Measurements from ENCODE around the gene TRAF3IP1. TPM values are rescaled to one million over a fixed set of nuclear protein-coding genes. Genes with fewer than 3 reads are reported as not detected.
A peak's percentile ranks its signal among the peaks of the same experiment; 100 is the strongest.

Gene TRAF3IP1
- total RNA-seq, 1 donor from 2014 or later: 12.7 TPM

DNA sequence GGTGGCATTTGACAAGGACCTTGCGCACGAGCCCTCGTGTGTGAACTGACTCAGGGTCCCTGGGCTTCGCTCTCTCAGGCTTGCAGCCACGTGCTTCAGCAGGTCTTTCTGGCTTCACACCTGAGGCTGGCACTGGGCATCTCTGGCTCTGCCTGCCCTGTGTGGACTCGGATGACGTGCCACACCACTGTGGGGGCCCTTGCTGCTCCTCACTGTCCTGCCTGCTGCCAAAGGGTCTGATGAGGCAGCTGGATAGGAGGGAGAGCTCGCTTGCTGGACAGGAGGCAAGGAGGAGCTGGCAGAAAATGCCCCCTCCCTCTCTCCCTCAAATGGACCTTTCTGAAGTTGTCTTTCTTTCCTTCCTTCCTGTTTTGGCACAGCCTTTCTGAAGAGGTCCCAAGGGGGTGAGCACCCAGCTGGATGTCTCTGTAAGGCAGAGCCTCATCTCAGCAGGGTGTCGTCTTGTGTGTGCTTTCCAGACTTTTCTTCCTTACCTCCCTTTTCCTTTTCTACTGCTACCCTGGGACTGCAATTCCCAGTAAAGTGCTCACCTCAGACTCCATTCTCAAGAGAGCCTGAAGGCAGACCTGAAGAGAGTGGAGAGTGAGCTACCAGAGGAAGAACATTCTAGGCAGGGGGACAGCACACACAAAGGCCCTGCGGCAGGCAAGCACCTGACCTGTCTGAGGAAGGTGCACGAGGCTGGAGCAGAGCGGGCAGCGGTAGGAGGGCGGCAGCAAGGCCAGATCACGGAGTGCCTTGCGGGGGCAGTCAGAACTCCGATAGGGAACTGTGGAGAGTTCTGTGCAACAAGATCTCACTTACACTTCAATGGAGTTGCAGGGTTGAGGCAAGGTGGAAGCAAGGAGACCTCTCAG lies 37.2 kb upstream of the TRAF3IP1 start:
- Mint-ChIP-seq H3K4me3 (no peak overlapping the region), H3K9me3 (no peaks in the 10 kb centered on the region), H3K27ac (no peak overlapping the region), H3K4me1 (peaks cover 15% of the 10 kb centered on the region), H3K27me3 (no peaks in the 10 kb centered on the region), H3K36me3 (ENCODE audit: low read depth) (peaks cover 2% of the 10 kb centered on the region)
- intact Hi-C loops (cut with micrococcal nuclease): no loop called here
- DNase-seq: no peak

DNA sequence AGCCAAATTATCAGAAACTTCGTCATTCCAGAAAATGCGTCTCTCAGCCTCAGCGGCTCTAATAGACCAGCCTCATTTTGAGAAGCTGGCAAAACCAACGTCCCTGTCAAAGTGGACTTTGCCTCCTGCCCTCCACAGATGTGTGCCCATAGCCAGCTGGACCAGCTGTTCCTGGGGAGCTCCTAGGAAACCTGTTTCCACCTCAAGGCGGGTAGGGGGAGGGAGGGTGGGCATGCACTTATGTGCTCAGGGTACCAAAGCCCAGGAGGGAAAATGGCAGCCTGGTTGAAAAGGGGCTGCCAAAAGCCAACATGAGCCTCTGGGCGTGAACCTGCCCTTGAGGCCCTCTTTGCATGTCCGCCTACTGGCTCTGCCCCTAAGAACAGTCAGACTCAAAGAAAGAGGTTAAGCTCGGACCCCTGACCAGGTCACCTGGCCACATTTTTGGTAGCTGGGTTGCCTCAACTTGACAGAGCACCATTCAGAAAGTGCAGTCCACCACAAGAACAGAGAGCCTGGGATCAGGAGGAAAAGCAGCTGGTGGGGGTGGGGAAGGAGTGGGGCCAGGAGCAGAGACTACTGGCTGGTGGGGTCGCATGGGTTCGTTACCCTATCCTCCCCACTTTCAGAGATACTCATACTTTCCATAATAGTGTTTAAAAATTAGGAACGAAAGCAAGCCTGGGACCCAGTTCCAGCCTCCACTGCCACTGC lies 35.4 kb upstream of the TRAF3IP1 start:
- peaks cover 24% of the 10 kb centered on the region for H3K4me1 Mint-ChIP-seq
- no peak overlapping the region for H3K4me3 Mint-ChIP-seq
- no peak overlapping the region for H3K27ac Mint-ChIP-seq
- no peaks in the 10 kb centered on the region for H3K9me3 Mint-ChIP-seq
- peaks cover 4% of the 10 kb centered on the region for H3K36me3 Mint-ChIP-seq (ENCODE audit: low read depth)
- intact Hi-C loops (cut with micrococcal nuclease): loop anchor here (5.0 kb wide), 1 partner anchor 583 kb away; no protein-coding TSS in a partner anchor
- DNase-seq: no peak
- H3K27me3 Mint-ChIP-seq: no peaks in the 10 kb centered on the region

DNA sequence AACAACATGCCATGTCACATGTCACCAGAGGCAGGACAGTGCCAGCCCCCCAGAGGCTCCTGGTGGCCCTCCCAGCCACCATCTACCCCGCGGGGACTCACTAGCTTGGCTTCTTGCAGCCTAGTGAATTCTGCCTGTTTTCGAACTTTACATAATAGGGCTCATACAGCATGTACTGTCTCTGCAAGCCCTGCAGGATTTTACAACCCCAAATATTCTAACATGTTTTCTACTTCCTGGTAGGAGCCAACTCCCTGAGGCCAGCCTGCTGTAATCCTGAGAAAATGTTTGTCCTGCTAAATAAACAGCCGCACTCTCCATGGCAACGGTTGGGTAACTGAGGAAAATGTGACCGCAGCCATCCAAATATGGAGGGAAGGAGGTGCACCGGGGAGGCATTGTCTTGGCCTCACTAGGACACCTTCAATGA lies 34.6 kb upstream of the TRAF3IP1 start:
- no peak for DNase-seq
- no peaks in the 10 kb centered on the region for H3K9me3 Mint-ChIP-seq
- H3K36me3 Mint-ChIP-seq (ENCODE audit: low read depth): peaks cover 4% of the 10 kb centered on the region
- H3K27ac Mint-ChIP-seq: no peak overlapping the region
- no peak overlapping the region for H3K4me3 Mint-ChIP-seq
- no peaks in the 10 kb centered on the region for H3K27me3 Mint-ChIP-seq
- H3K4me1 Mint-ChIP-seq: peaks cover 25% of the 10 kb centered on the region
- intact Hi-C loops (cut with micrococcal nuclease): loop anchor here (5.0 kb wide), 1 partner anchor 583 kb away; no protein-coding TSS in a partner anchor

DNA sequence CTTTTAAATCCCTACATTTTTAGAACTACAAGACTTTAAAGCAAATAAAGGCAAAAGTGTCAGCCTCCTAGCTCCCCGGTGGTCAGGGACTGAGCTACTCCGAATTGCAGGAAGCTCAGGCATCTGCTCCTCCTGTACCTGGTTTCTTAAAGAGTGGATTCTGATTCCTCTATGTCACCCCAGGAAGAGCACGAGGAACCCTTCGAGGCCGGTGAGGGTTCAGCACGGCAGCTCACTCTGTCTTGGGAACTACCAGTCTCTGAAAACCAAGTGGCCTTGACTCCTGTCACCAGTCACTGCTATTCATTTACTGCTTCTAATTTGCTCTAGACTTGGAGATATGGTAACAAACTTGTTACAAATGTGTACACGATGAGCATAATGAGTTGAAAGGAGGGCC lies 34.2 kb upstream of the TRAF3IP1 start:
- H3K4me1 Mint-ChIP-seq: peaks cover 25% of the 10 kb centered on the region
- H3K27ac Mint-ChIP-seq: no peak overlapping the region
- H3K27me3 Mint-ChIP-seq: no peaks in the 10 kb centered on the region
- H3K4me3 Mint-ChIP-seq: no peak overlapping the region
- peaks cover 4% of the 10 kb centered on the region for H3K36me3 Mint-ChIP-seq (ENCODE audit: low read depth)
- H3K9me3 Mint-ChIP-seq: no peaks in the 10 kb centered on the region
- intact Hi-C loops (cut with micrococcal nuclease): loop anchor here (5.0 kb wide), 1 partner anchor 584 kb away; no protein-coding TSS in a partner anchor
- DNase-seq: no peak

DNA sequence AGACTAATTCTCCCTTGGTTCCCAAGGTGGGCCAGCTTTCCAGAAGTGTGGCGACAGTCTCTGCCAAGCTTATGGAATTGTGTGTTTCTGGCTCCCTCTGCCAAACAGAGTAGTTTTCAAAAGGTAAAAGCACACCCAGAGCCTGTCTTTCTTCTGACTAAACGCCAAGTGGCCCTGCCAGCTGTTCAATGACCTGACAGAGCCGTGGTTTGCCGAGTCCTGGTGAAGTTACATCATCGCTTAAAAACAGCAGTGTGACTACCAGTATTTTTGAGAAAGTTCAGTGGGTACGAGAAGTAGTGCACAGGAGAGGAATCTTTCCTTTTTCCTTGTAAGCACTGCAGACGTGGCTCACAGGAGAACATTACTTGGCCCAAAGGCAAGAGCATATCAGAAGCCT lies 33.8 kb upstream of the TRAF3IP1 start:
- H3K36me3 Mint-ChIP-seq (ENCODE audit: low read depth): peaks cover 4% of the 10 kb centered on the region
- H3K9me3 Mint-ChIP-seq: no peaks in the 10 kb centered on the region
- H3K27me3 Mint-ChIP-seq: no peaks in the 10 kb centered on the region
- H3K4me3 Mint-ChIP-seq: no peak overlapping the region
- no peak for DNase-seq
- peaks cover 25% of the 10 kb centered on the region for H3K4me1 Mint-ChIP-seq
- no peak overlapping the region for H3K27ac Mint-ChIP-seq
- intact Hi-C loops (cut with micrococcal nuclease): loop anchor here (5.0 kb wide), 1 partner anchor 584 kb away; no protein-coding TSS in a partner anchor

DNA sequence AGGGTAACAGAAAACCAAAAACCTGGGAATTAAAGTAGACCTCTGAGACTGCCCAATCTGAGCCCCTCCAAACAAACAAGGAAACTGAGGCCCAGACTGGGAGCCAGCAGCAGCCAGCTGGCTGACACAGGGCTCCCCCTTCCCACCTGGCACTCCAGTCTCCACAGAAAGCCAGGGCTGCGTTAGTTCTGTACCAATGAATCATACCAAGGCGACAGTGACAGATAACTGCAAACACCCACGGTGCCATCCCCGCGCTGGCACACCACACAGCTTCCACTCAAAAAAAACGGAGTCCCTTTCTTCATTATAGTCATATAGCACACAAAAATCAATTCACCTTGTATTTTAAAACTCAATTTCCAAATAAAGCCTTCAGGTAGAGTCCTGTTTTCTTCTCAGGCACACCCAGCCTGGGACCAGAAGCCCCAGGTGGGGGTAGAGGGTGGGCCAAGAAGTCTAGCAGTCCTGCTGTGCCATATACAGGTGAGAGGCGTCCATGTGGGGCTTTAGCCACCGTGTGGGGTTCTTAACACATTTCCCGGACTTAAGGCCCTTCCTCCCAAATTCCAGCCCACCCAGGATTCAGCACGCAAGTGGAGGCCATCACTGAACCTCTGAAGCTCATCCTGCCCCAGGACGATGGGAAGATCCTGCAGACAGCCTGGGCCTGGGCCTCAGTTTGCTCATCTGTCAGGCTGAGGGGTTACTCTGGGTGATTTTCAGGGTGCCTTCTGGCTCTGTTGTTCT lies 33.2 kb upstream of the TRAF3IP1 start:
- Mint-ChIP-seq H3K27ac (peak overlapping the region; percentile 84), H3K4me3 (peak overlapping the region; percentile 85), H3K4me1 (peaks cover 25% of the 10 kb centered on the region), H3K9me3 (no peaks in the 10 kb centered on the region), H3K27me3 (no peaks in the 10 kb centered on the region), H3K36me3 (ENCODE audit: low read depth) (peaks cover 4% of the 10 kb centered on the region)
- no peak for DNase-seq
- intact Hi-C loops (cut with micrococcal nuclease): loop anchor here (5.0 kb wide), 1 partner anchor 585 kb away; no protein-coding TSS in a partner anchor

DNA sequence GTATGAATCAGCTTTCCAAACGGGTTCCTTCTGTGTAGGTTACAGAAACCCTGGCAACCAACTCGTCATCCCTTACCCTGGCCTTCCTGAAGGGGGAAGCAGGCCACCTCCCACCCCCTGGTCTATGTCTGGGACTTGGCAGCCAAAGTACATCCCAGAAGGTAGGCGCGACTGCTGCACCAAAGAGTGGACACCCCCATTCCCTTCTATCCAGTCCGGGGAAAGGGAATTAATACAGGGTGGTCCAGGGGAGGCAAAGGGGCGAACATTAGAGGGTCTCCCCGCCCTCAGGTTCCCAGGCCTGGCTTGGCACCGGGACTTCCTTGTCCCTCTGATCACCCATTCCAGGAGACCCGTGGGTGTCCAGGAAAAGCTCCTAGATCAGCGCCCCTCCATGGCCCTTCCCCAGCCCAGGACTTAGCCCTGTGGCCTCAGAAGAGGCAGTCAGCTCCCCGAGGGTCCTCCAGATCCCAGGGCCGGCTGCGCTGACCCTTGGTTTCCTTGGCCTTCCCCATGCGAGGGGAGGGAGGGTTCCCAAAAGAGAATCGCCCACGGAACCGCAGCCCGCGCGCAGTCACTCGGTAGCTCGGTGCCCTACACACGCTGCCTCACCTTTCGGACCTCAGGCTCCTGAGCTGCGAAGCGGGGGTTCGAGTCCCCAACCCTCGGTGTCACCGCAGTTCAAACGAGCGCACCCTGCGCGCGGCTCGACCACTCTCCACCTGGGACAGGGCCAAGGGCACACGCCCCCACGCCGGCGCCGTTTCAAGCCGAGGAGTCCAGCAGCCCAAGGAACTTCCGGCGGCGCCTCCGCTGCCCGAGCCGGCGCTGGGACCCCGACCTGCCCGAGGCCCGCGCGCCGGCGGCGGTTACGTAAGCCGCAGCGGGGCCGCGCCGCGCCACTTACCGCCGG lies 32.3 kb upstream of the TRAF3IP1 start, which contains the start of gene PER2:
TSS of gene PER2 (minus strand) at position 874 of the 913 bp plus-strand sequence. CDS start 10,674 bp downstream, outside the sequence.
- DNase-seq: peak; percentile 74
- H3K27me3 Mint-ChIP-seq: no peaks in the 10 kb centered on the region
- peak within 1 kb of the TSS; percentile 99 for H3K27ac Mint-ChIP-seq
- no peaks in the 10 kb centered on the region for H3K9me3 Mint-ChIP-seq
- H3K4me3 Mint-ChIP-seq: peak within 1 kb of the TSS; percentile 93
- peaks cover 4% of the 10 kb centered on the region for H3K36me3 Mint-ChIP-seq (ENCODE audit: low read depth)
- intact Hi-C loops (cut with micrococcal nuclease): loop anchor here (1.0 to 5.0 kb wide), 5 partner anchors 32 to 586 kb away; partner anchors contain the start of genes ASB1, ILKAP and TRAF3IP1
- peaks cover 25% of the 10 kb centered on the region for H3K4me1 Mint-ChIP-seq

DNA sequence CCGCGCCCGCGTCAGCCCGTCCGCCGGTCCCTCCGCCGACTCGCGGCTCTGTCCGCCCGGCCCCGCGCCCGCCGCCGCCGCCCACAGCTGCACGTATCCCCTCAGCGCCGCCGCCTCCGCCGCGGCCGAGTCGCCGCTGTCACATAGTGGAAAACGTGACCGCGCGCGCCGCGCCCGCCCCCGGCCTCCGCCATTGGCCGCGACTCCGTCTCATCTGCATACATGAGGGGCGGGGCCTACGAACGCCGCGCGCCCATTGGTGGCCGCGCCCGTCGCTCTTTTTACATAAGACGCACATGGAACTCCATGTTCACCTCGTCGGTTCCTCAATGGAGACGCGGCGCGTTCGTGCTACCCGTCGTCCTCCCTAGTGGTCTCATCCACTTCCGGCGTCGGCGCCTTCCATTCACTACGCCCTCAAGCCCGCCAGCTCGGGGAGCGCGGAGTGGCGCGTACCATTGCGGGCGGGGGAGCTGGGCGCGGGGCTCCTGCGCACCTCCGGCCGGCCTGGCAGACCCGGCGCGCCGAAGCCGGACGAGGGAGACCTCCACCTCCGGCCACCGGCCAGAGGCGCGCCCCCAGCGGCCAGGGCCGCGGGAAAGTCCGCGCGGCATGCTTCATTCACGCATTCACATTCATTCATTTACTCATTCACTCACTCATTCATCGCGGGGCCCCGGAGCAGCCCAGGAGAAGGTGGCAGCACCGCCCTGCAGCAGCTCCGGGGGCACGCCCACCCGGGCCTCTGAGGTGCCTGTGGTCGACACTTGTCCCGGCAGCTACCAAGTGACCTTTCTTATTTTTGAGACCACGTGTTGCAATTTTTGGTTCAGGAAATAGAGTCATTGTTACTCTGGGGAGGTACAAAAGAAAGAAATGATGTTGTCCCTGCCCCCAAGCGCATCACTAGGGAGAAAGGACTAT lies 31.4 kb upstream of the TRAF3IP1 start:
- peak; percentile 99 for DNase-seq
- peaks cover 4% of the 10 kb centered on the region for H3K36me3 Mint-ChIP-seq (ENCODE audit: low read depth)
- no peaks in the 10 kb centered on the region for H3K27me3 Mint-ChIP-seq
- peaks cover 25% of the 10 kb centered on the region for H3K4me1 Mint-ChIP-seq
- no peaks in the 10 kb centered on the region for H3K9me3 Mint-ChIP-seq
- H3K4me3 Mint-ChIP-seq: peak overlapping the region; percentile 93
- peak overlapping the region; percentile 99 for H3K27ac Mint-ChIP-seq
- intact Hi-C loops (cut with micrococcal nuclease): loop anchor here (1.0 to 5.0 kb wide), 5 partner anchors 31 to 587 kb away; partner anchors contain the start of genes ASB1, ILKAP and TRAF3IP1

DNA sequence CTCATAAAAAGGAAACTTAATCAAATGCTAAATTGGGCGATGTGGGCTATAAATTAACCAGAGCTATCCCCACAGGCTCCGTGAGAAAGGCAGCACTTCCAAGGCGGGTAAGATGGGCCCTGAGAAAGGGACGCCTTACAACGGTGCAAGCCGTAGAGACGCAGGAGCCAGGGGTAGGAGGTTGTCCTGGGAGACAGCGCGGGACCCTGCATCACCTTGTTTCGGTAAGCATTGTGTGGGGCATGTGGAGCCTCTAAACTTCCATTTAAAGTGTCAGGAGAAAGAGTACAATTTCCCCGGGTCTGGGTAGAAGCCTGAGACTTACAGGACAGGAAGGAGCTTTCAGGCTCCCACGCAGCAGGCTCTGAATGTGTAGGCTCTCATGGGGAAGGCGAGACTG lies 30.7 kb upstream of the TRAF3IP1 start:
- Mint-ChIP-seq H3K27ac (peak overlapping the region; percentile 99), H3K4me3 (peak overlapping the region; percentile 93), H3K9me3 (no peaks in the 10 kb centered on the region), H3K36me3 (ENCODE audit: low read depth) (peaks cover 4% of the 10 kb centered on the region), H3K27me3 (no peaks in the 10 kb centered on the region), H3K4me1 (peaks cover 25% of the 10 kb centered on the region)
- intact Hi-C loops (cut with micrococcal nuclease): loop anchor here (2.0 to 5.0 kb wide), 2 partner anchors 137 to 587 kb away; partner anchors contain the start of gene ASB1
- DNase-seq: peak; percentile 63

DNA sequence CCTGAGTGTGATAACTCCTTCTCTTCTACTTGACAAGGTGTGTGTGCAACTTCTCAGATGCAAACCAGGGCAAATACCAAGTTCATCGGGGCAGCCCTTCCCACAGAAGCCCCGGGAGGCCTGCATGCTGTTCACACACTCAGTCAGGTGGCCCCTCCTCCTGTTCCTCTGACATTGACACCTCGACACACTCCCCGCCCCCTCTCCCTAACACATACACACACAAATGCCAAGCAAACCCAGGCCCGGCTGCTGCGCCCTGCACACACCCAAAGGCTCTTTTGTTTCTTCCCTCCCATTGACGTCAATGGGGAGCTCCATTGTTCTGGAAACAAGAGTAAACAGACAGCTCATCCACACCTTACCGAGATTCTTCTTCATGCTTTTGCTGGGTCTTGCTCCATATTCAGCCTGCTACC lies 30.2 kb upstream of the TRAF3IP1 start:
- Mint-ChIP-seq H3K27ac (peak overlapping the region; percentile 99), H3K4me3 (peak overlapping the region; percentile 93), H3K9me3 (no peaks in the 10 kb centered on the region), H3K4me1 (peaks cover 25% of the 10 kb centered on the region), H3K36me3 (ENCODE audit: low read depth) (peaks cover 4% of the 10 kb centered on the region), H3K27me3 (no peaks in the 10 kb centered on the region)
- intact Hi-C loops (cut with micrococcal nuclease): no loop called here
- peak; percentile 63 for DNase-seq

DNA sequence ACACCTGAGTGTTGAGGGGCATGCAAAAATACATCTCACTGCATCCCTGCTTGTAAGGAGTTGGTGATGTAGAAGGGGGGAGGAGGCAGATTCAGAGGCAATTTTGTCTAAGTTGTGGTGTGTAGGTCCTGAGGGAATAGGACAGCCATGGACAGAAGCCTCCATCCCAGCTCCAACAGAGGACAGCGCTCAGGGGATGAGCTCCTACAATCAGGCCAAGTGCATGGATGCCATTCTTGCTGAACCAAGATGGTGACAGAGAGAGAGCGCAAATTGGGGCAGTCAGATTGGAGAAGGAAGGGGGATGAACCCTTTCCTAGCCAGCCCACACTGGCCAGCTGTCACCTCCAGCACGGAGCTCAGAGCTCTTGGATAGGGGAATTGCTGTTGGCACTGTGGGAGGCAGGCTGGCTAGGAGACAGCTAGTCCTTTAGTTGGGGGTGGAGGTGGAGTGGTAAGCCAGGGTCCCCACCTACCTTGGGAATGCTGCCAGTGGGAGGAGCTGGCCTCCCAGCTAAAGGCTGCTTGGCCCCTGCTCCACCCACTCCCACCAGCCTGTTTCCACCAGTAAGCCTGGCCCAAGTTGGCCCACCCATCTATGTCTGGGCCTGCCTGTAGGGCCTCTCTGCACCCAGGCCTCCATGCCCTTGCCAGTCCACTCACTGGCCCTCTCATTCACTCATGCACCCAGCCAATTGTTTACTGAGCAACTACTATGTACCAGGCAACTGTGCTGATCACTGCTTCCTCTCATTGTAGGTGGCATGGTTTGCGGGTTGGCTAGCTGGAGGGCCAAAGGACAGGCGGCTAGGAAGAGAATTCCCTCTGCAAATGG lies 29.4 kb upstream of the TRAF3IP1 start:
- no peak for DNase-seq
- Mint-ChIP-seq H3K27ac (no peak overlapping the region), H3K4me1 (peaks cover 25% of the 10 kb centered on the region), H3K9me3 (no peaks in the 10 kb centered on the region), H3K36me3 (ENCODE audit: low read depth) (peaks cover 4% of the 10 kb centered on the region), H3K27me3 (no peaks in the 10 kb centered on the region), H3K4me3 (no peak overlapping the region)
- intact Hi-C loops (cut with micrococcal nuclease): no loop called here
